A549 (cell line): ENCODE results near the gene SH2D2A. TPM values are rescaled to one million over a fixed set of nuclear protein-coding genes. Genes with fewer than 3 reads are reported as not detected.

Experiments used
- ATAC-seq, 2 experiments: fragments of 200-7000 bp in 1 of 2; fragments of >200 bp in 1 of 2; cut with Nextera tagmentation in 1 of 2; cut with Tn5 transposase in 1 of 2; 3 replicates each; pipeline versions ENCODE4 v1.8.0 to v1.9.1; 2018 to 2020; ENCODE audit warnings: mild to moderate bottlenecking in 1 of 2, moderate library complexity in 1 of 2
- CTCF ChIA-PET: fragments of 300-600 bp; sonication (Branson Sonifier 250); formaldehyde crosslinking; extraction: SDS; loops from one replicate; lab custom pipeline; 2021; ENCODE audit warnings: antibody characterized with exemption, inconsistent platforms; lab: Yijun Ruan, JAX
- POLR2A ChIA-PET: fragments of 350-600 bp; formaldehyde crosslinking; extraction: SDS; loops from one replicate; lab custom pipeline; 2021; ENCODE audit warnings: antibody characterized with exemption, inconsistent platforms; lab: Yijun Ruan, JAX
- DNase-seq, 2 experiments: peaks; one replicate each; pipeline versions ENCODE4 v3.0.0 to v3.0.0-alpha.2; 2011 to 2016; ENCODE audit warnings: low read depth in 1 of 2, low spot score in 1 of 2
- FAIRE-seq: peaks from 2 replicates; lab custom pipeline; 2011; peaks lifted over from hg19 to GRCh38; lab: Jason Lieb, UNC
- H3K27ac ChIP-seq, 2 experiments: fragments of >200 bp; sonication (Bioruptor Twin); formaldehyde crosslinking; 3 replicates each; pipeline ENCODE4 v1.5.1; 2016 to 2017
- H3K4me1 ChIP-seq: fragments of >200 bp; sonication (Bioruptor Twin); formaldehyde crosslinking; 3 replicates; pipeline ENCODE4 v1.6.1; 2016
- H3K4me2 ChIP-seq: fragments of >200 bp; sonication (Bioruptor Twin); formaldehyde crosslinking; 3 replicates; pipeline ENCODE4 v1.6.1; 2016
- H3K4me3 ChIP-seq: fragments of >200 bp; sonication (Bioruptor Twin); formaldehyde crosslinking; 3 replicates; pipeline ENCODE4 v1.5.1; 2016
- H3K9me3 ChIP-seq: fragments of >200 bp; sonication (Bioruptor Twin); formaldehyde crosslinking; 3 replicates; pipeline ENCODE4 v1.6.1; 2016
- BCL3 ChIP-seq: fragments of >200 bp; sonication (Bioruptor Twin); formaldehyde crosslinking; IDR thresholded peaks from 3 replicates; pipeline ENCODE4 v1.6.1; 2016
- BHLHE40 ChIP-seq: IDR thresholded peaks from 2 replicates; pipeline ENCODE4 v1.6.1; 2012; ENCODE audit warnings: low read depth, low read length, inconsistent platforms
- CTCF ChIP-seq: fragments of >200 bp; sonication (Bioruptor Twin); formaldehyde crosslinking; IDR thresholded peaks from 3 replicates; pipeline ENCODE4 v1.5.1; 2016
- ESRRA ChIP-seq: fragments of 150-350 bp; IDR thresholded peaks from 2 replicates; pipeline ENCODE4 v1.6.1; 2014; ENCODE audit warnings: mild to moderate bottlenecking, low read length, borderline replicate concordance
- FOSL2 ChIP-seq, 2 experiments: fragments of 450-650 bp in 1 of 2; fragments of >200 bp in 1 of 2; sonication (Bioruptor Twin) in 1 of 2; formaldehyde crosslinking; IDR thresholded peaks; 2 replicates each; pipeline versions ENCODE4 v1.5.0 to v1.6.1; 2016 to 2020; ENCODE audit warnings: mild to moderate bottlenecking in 1 of 2, moderate library complexity in 1 of 2
- FOXS1 ChIP-seq: fragments of 250-450 bp; sonication (Bioruptor Pico); IDR thresholded peaks from 2 replicates; pipeline ENCODE4 v1.5.0; 2020; ENCODE audit warnings: mild to moderate bottlenecking, moderate library complexity
- HOXB5 ChIP-seq: fragments of 250-450 bp; sonication (Bioruptor Pico); IDR thresholded peaks from 2 replicates; pipeline ENCODE4 v1.5.0; 2020; ENCODE audit warnings: mild to moderate bottlenecking, moderate library complexity
- MAFK ChIP-seq: fragments of 450-650 bp; IDR thresholded peaks from 2 replicates; pipeline ENCODE4 v1.6.1; 2014; ENCODE audit not compliant: partially characterized antibody
- POLR2A ChIP-seq: IDR thresholded peaks from 2 replicates; pipeline ENCODE4 v1.6.1; 2012; ENCODE audit warnings: mild to moderate bottlenecking, low read length
- POLR2AphosphoS2 ChIP-seq: conservative IDR thresholded peaks from 2 replicates; pipeline ENCODE4 v1.6.1; 2012; ENCODE audit warnings: low read length, improper control_type of control experiment, inconsistent platforms
- RARB ChIP-seq: fragments of 250-450 bp; sonication (Bioruptor Pico); IDR thresholded peaks from 2 replicates; pipeline ENCODE4 v1.8.0; 2021; ENCODE audit warnings: mild to moderate bottlenecking, moderate library complexity
- RFX5 ChIP-seq: fragments of 450-650 bp; IDR thresholded peaks from 2 replicates; pipeline ENCODE4 v1.7.1; 2014; ENCODE audit warnings: antibody characterized with exemption, mild to moderate bottlenecking, moderate library complexity
- ZFP36 ChIP-seq: fragments of 450-650 bp; IDR thresholded peaks from 2 replicates; pipeline ENCODE4 v1.6.1; 2014; ENCODE audit warnings: borderline replicate concordance; ENCODE audit not compliant: partially characterized antibody
- ZNF302 ChIP-seq: fragments of 250-450 bp; sonication (Bioruptor Pico); IDR thresholded peaks from 2 replicates; pipeline ENCODE4 v1.9.0; 2021; ENCODE audit warnings: inconsistent platforms, mild to moderate bottlenecking, moderate library complexity
- ZSCAN20 ChIP-seq: fragments of 250-450 bp; sonication (Bioruptor Pico); IDR thresholded peaks from 2 replicates; pipeline ENCODE4 v1.8.0; 2022; ENCODE audit warnings: mild to moderate bottlenecking, moderate library complexity
- WGBS: methylation state at CpG from one replicate; pipeline ENCODE4 v1.1.6; 2017; ENCODE audit errors: missing lambda C conversion rate; 5-methylcytosine and 5-hydroxymethylcytosine counted together
- polyA plus RNA-seq, 4 experiments: library from polyadenylated mRNA; depleted of rRNA in 3 of 4; stranded (reverse); fragments of >200 nt; fragmentation: RNase III in 1 of 4; extraction: RNeasy Plus Mini Kit Qiagen cat#74134 plus additional on column Dnase treatment in 1 of 4; gene quantifications; 2 replicates in 3 of 4; 3 replicates in 1 of 4; pipeline ENCODE4 v1.2.3, GENCODE V29; 2011 to 2017

The SH2D2A gene
- polyA plus RNA-seq, 2 of the 4 experiments (the other 2 are of a cell fraction) = 1.6 to 1.8 TPM

- no peak for TF ChIP-seq CTCF
- no peak for TF ChIP-seq ZFP36
- no peak for TF ChIP-seq RFX5
- no peak for TF ChIP-seq ZNF302 (CRISPR knock-in tag)
Measured at GRCh38 chr1:156812293-156812990, 4.2 kb downstream of the SH2D2A start (continued).

GRCh38 chr1:156811168-156811567 lies 5.5 kb downstream of the SH2D2A start:
- TF ChIP-seq ZFP36 = no peak
- no peak for TF ChIP-seq BCL3
- no peak for TF ChIP-seq FOSL2 (IDR thresholded peaks at IDR 0.05)
- TF ChIP-seq FOSL2 (CRISPR knock-in tag; IDR thresholded peaks at IDR 0.05) = no peak
- no peak for TF ChIP-seq ESRRA
- no peak for TF ChIP-seq RFX5
- no peak for TF ChIP-seq HOXB5 (CRISPR knock-in tag)
- no peak for TF ChIP-seq ZNF302 (CRISPR knock-in tag)
- no peak for TF ChIP-seq MAFK
- TF ChIP-seq RARB = no peak
- TF ChIP-seq POLR2A = no peak
- Histone ChIP-seq H3K27ac (no peak overlapping the region), H3K4me3 (no peak overlapping the region), H3K9me3 (no peaks in the 10 kb centered on the region), H3K4me1 (peaks cover 24% of the 10 kb centered on the region), H3K4me2 (no peak overlapping the region)
- CTCF ChIA-PET = interaction anchor here (0.6 to 27.2 kb wide), 10 partner anchors 10 to 117 kb away, joined by 3 to 480 read pairs (median 6); partner anchors contain the start of genes INSRR and NTRK1
- no peak for ATAC-seq
- FAIRE-seq = no peak
- no peak for DNase-seq
- POLR2A ChIA-PET = no interaction called here
- WGBS = 60% methylated on average over 4 of the region's 4 CpGs

- FAIRE-seq = no peak
- ATAC-seq = no peak
- TF ChIP-seq POLR2AphosphoS2 (no peak), ZSCAN20 (CRISPR knock-in tag) (no peak), BHLHE40 (no peak)
- no peak overlapping the region for H3K4me3 ChIP-seq
- ChIA-PET POLR2A (no interaction called here), CTCF (interaction anchor here (0.8 to 27.2 kb wide), 8 partner anchors 12 to 118 kb away, joined by 3 to 480 read pairs (median 9); partner anchors contain the start of genes INSRR and NTRK1)
- WGBS = 91% methylated on average over 7 of the region's 7 CpGs
- peaks cover 19% of the 10 kb centered on the region for H3K4me1 ChIP-seq
- H3K9me3 ChIP-seq = no peaks in the 10 kb centered on the region
- no peak overlapping the region for H3K27ac ChIP-seq
- H3K4me2 ChIP-seq = no peak overlapping the region
- no peak for DNase-seq
Measured at GRCh38 chr1:156809711-156810366, 6.8 kb downstream of the SH2D2A start.

GRCh38 chr1:156809281-156809680 lies 7.4 kb downstream of the SH2D2A start:
- no peak overlapping the region for H3K27ac ChIP-seq
- H3K4me1 ChIP-seq = peaks cover 14% of the 10 kb centered on the region
- no peaks in the 10 kb centered on the region for H3K9me3 ChIP-seq
- ATAC-seq (no peak), FAIRE-seq (no peak), DNase-seq (no peak)
- WGBS = 96% methylated on average over 8 of the region's 10 CpGs
- H3K4me2 ChIP-seq = no peak overlapping the region
- ChIA-PET POLR2A (no interaction called here), CTCF (interaction anchor here (0.7 to 27.2 kb wide), 7 partner anchors 12 to 118 kb away, joined by 3 to 480 read pairs (median 11); partner anchors contain the start of genes INSRR, LRRC71 and NTRK1)
- no peak overlapping the region for H3K4me3 ChIP-seq
- no peak for TF ChIP-seq ZFP36
- no peak for TF ChIP-seq ZNF302 (CRISPR knock-in tag)
- no peak for TF ChIP-seq BCL3
- TF ChIP-seq POLR2A = no peak
- no peak for TF ChIP-seq FOXS1 (CRISPR knock-in tag)
- TF ChIP-seq RARB = no peak
